ENCODE data around the gene GLCE. TPM values are rescaled to one million over a fixed set of nuclear protein-coding genes. Genes with fewer than 3 reads are reported as not detected.

The GLCE gene
- total and polyA plus RNA-seq, 9 of the 15 experiments (the other 6 are each of a cell fraction or from before 2014, with no cell fraction given): 4.6 to 12.3 (median 10.6) TPM

GRCh38 chr15:69275074-69275670 is 114.7 kb downstream of the GLCE start:
- Histone ChIP-seq H3K9me3 (replicated peaks; ENCODE audit: control insufficient read depth, insufficient read depth, low read depth, low read length) (no peaks in the 10 kb centered on the region), H3K79me2 (ENCODE audit: control insufficient read depth, insufficient read depth, low read length) (no peaks in the 10 kb centered on the region), H3K4me2 (ENCODE audit: insufficient read depth, low read length) (no peak overlapping the region), H3K4me1 (replicated peaks in 1 of 2; ENCODE audit: control insufficient read depth in 2 of 2, insufficient read depth in 2 of 2, low read length in 2 of 2) (no peaks in the 10 kb centered on the region), H3K27ac (ENCODE audit: extremely low read depth, low read depth, low read length) (no peak overlapping the region), H4K20me1 (replicated peaks; ENCODE audit: control insufficient read depth, insufficient read depth, low read length) (no peaks in the 10 kb centered on the region), H3K9ac (ENCODE audit: insufficient read depth in 1 of 2, low read depth in 2 of 2, low read length in 2 of 2) (no peak overlapping the region), H3K9me1 (ENCODE audit: control insufficient read depth, insufficient read depth, low read length) (no peaks in the 10 kb centered on the region), H2AFZ (ENCODE audit: low read depth, low read length) (no peak overlapping the region), H3K27me3 (ENCODE audit: control insufficient read depth in 2 of 2, insufficient read depth in 2 of 2, low read length in 2 of 2) (peaks cover 17 to 52% of the 10 kb centered on the region in 2 experiments), H3K36me3 (ENCODE audit: control insufficient read depth, insufficient read depth, low read length) (no peaks in the 10 kb centered on the region), H3K4me3 (no peak overlapping the region)
- ATAC-seq (no peak), DNase-seq (ENCODE audit: extremely low read depth in 1 of 4, low spot score in 3 of 4) (no peak), FAIRE-seq (no peak)
- CTCF ChIA-PET (ENCODE audit: low intra/inter-chr PET ratio): no interaction called here
- WGBS (ENCODE audit: insufficient coverage, low coverage, missing lambda C conversion rate): 0% methylated on average over 4 of the region's 4 CpGs
- POLR2A ChIA-PET: no interaction called here
- intact Hi-C loops (cut with micrococcal nuclease) (no loop called here), in situ Hi-C loops (cut with MboI) (no loop called here)
- no peak for TF ChIP-seq ZC3H8 (IDR thresholded peaks at IDR 0.05)
- TF ChIP-seq MCM3 (IDR thresholded peaks at IDR 0.05): no peak
- no peak for TF ChIP-seq ZFP36 (IDR thresholded peaks at IDR 0.05; ENCODE audit: low read depth, low read length, partially characterized antibody)
- TF ChIP-seq TCF3 (CRISPR knock-in tag; IDR thresholded peaks at IDR 0.05): no peak
- TF ChIP-seq TSC22D4 (tag; IDR thresholded peaks at IDR 0.05): no peak
- no peak for TF ChIP-seq FOSL1 (tag; conservative IDR thresholded peaks at IDR 0.05)
- no peak for TF ChIP-seq FOXP1 (CRISPR knock-in tag; IDR thresholded peaks at IDR 0.05)
- no TSS peak for BruUV-seq (replicated peaks)
